ENCODE measurements around the gene CEP57L1.
"Not testable (repeated sequence)": the region's sequence is repeated elsewhere in the genome, so short reads cannot be mapped to it uniquely, and the experiment has no call there.

The CEP57L1 gene

DNA sequence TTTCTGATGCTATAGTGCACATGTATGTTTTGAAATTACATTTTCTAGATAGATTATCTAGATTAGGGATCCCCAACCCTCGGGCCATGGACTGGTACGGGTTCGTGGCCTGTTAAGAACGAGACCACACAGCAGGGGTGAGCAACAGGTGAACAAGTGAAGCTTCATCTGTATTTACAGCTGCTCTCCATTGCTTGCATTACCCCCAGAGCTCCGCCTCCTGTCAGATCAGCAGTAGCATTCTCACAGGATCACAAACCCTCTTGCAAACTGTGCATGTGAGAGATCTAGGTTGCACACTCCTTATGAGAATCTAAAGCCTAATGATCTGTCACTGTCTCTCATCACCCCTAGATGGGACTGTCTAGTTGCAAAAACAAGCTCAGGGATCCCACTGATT is 10.4 kb downstream of the CEP57L1 start:
- DNase-seq (ENCODE audit: low spot score): no peak

DNA sequence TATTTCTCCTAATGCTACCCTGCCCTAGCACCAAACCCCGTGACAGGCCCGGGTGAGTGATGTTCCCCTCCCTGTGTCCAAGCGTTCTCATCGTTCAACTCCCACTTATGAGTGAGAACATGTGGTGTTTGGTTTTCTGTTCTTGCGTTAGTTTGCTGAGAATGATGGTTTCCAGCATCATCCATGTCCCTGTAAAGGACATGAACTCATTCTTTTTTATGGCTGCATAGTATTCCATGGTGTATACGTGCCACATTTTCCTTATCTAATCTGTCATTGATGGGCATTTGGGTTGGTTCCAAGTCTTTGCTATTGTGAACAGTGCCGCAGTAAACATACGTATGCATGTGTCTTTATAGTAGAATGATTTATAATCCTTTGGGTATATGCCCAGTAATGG is 14.4 kb downstream of the CEP57L1 start:
- DNase-seq (ENCODE audit: low spot score): not testable (repeated sequence)

DNA sequence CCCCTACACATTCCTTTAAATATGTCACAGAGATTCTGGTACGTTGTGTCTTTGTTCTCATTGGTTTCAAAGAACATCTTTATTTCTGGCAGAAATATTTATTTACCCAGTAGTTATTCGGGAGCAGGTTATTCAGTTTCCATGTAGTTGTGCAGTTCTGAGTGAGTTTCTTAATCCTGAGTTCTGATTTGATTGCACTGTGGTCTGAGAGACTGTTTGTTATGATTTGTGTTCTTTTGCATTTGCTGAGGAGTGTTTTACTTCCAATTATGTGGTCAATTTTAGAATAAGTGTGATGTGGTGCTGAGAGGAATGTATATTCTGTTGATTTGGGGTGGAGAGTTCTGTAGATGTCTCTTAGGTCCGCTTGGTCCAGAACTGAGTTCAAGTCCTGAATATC is 17.4 kb downstream of the CEP57L1 start:
- DNase-seq (ENCODE audit: low spot score): not testable (repeated sequence)

DNA sequence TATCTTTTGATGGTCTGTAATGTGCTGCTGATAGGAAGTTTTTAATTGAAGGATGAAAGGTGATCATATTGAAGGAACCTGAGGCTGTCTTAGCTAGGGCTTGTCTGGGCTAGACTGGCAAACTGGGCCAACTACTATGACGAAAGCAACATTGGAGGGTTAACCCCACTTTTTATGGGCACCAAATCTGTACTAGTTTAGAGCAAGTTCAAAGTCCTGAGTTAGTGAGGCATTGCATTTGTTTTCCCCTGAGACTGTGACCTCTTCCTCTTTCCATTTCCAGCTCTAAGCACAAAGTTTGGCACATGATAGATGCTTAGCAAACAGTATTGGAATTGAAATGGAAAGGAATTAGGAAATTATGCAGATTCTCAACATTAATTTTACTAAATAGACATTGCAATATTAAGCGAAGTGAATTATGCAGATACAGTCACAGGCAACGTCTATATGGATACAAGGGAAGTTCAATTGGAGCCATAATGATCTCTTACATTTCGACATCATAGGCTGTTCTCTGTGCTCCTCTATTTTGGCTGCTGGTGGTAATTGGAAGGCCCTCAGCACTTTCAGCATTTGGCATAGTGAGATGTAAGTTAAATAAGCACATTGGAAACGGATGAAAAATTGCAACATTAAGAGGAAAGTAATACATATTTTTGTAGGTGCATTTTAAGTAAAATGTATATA is 22.2 kb downstream of the CEP57L1 start:
- DNase-seq (ENCODE audit: low spot score): no peak

DNA sequence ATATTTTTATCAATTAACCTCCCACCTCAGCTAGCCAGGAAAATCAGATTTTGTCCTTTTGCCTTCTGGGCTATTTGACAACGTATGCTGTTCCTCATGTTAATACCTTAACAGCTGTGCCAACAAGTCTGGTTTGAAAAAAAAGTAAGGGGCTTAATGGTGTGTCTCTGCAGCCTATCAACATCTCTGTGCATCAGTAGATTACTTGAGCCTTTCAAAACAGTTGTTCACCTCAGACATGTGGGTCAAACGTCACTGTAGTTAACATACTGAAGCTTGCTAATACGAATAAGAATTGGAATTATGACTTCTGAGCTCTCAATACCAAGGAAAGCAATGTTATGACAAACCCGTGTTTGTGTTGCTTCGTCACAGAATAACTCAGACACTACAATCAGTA is 23.0 kb downstream of the CEP57L1 start:
- no peak for DNase-seq (ENCODE audit: low spot score)

DNA sequence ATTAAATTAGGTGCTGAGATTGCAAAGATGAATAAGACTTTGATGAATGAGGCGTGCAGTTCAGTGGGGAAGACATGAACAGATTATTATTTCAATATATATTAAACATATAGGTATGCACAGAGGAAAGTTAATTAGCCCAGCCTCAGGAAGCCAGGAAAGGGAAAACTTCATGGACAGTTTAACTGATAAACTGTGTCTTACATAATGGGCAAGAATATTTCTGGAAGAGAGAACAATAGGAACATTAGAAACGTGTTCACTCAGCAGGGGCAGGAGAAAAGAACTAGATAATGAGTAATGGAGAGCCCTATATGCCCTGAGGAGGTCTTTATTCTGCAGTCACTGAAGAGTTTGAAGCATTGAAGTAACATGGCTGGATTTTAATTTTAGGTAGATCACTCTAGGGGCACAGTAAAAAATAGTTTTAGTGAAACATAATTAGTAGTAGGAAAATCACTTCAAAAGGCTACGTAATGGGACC is 23.6 kb downstream of the CEP57L1 start:
- no peak for DNase-seq (ENCODE audit: low spot score)

DNA sequence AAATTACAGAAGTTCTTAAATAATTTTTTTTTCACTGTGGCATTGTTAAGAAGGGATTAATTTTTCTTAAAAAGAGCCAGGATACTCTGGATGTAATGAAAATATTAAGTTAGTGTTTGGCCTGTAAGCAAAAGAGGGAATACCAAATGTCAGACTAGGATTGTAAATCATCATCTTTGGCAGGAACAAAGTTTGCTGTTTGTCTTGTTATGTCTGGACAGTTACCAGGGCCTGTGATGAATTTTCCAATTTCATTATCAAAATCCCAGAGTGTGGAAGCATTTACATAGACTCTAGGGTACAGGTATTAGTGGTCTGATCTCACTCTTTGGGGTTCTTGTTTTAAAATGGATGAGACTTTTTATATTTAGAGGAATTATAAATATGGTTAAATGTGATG is 26.1 kb downstream of the CEP57L1 start:
- no peak for DNase-seq (ENCODE audit: low spot score)

DNA sequence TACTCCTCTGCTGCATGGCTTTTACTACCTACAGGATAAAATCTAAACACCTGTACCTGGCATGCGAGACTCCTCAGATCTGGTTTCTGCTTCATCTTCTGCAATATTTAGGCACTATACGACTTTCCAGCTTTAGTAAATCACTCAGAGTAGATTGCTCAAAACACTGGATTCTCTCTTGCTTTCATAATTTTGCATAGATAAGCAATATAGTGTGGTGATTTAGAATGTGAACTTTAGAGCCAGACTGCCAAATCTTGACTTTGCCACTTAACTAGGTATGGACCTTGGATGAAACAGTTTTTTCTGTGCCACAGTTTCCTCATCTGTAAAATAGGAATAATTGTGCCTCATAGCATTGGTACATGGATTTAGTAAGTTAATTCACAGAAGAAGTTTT is 28.9 kb downstream of the CEP57L1 start:
- no peak for DNase-seq (ENCODE audit: low spot score)

DNA sequence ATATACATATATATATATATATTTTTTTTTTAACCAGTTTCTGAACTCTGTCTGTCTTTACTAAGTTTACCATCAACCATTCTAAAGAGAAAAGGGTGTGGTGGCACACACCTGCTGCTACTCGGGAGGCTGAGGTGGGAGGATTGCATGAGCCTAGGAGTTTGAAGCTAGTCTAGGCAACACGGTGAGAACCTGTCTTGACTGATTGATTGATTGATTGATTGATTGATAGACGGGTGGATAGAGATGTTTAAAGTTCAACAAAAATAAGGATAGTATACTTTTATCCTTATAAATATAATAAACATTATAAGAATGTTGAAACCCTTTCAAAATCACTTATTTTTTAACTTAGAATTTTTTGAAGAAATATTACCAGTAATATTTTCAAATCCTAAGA is 30.2 kb downstream of the CEP57L1 start:
- DNase-seq (ENCODE audit: low spot score): no peak

DNA sequence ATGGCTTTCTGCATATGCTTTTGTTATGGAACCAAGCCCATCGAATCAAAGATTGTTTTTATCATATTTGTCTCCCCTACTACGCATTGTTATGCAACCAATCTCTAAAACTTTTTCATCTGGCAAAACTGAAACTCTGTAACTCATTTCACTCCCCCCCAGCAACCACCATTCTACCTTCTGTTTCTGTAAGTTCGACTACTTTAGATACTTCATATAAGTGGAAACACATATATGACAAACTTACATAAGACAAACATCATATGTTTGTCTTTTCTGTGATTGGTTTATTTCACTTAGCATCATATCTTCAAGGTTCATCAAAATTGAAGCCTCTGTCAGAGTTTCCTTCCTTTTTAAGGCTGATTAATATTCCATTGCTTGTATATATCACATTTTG is 34.8 kb downstream of the CEP57L1 start:
- DNase-seq (ENCODE audit: low spot score): no peak

DNA sequence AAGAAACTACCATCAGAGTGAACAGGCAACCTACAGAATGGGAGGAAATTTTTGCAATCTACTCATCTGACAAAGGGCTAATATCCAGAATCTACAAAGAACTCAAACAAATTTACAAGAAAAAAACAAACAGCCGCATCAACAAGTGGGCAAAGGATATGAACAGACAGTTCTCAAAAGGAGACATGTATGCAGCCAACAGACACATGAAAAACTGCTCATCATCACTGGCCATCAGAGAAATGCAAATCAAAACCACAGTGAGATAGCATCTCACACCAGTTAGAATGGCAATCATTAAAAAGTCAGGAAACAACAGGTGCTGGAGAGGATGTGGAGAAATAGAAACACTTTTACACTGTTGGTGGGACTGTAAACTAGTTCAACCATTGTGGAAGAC is 40.3 kb downstream of the CEP57L1 start:
- DNase-seq (ENCODE audit: low spot score): not testable (repeated sequence)

DNA sequence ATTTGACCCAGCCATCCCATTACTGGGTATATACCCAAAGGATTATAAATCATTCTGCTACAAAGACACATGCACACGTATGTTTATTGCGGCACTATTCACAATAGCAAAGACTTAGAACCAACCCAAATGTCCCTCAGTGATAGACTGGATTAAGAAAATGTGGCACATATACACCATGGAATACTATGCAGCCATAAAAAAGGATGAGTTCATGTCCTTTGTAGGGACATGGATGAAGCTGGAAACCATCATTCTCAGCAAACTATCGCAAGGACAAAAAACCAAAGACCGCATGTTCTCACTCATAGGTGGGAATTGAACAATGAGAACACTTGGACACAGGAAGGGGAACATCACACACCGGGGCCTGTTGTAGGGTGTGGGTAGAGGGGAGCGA is 40.7 kb downstream of the CEP57L1 start:
- not testable (repeated sequence) for DNase-seq (ENCODE audit: low spot score)

DNA sequence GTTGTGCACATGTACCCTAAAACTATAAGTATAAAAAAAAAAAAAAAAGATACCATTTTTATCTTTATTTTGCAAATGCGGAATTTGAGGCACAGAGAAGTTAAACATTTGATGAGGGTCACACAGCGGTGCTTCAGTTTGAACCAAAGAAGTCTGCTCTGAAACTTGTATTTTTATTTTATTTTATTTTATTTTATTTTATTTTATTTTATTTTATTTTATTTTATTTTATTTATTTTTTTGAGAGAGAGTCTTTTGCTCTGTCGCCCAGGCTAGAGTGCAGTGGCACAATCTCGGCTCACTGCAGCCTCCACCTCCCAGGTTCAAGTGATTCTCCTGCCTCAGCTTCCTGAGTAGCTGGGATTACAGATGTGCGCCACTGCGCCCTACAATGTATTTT is 41.2 kb downstream of the CEP57L1 start:
- not testable (repeated sequence) for DNase-seq (ENCODE audit: low spot score)

DNA sequence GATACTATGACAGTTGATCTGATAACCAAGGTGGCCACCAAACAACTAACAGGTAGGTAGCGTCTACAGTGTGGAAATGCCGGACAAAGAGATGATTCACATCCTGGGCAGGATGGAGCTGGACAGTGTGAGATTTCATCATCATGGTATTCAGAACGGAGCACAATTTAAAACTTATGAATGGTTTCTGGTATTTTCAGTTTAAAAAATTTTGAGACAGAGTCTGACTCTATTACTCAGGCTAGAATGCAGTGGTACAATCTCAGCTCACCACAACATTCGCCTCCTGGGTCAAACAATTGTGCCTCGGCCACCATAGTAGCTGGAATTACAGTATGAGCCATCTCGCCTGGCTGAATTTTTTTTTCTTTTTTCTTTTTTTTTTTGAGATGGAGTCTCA is 43.8 kb downstream of the CEP57L1 start:
- DNase-seq (ENCODE audit: low spot score): no peak

DNA sequence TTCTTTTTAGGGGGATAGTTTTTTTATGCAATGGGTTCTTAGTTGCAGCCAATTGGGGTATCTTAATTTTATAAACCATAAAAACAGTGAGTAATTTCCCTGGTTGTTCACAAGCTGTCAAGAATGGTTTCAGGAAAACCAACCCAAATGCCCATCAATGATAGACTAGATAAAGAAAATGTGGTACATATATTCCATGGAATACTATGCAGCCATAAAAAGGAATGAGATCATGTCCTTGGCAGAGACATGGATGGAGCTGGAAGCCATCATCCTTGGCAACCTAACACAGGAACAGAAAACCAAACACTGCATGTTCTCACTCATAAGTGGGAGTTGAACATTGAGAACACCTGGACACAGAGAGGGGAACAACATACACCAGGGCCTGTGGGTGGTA is 46.8 kb downstream of the CEP57L1 start:
- not testable (repeated sequence) for DNase-seq (ENCODE audit: low spot score)

DNA sequence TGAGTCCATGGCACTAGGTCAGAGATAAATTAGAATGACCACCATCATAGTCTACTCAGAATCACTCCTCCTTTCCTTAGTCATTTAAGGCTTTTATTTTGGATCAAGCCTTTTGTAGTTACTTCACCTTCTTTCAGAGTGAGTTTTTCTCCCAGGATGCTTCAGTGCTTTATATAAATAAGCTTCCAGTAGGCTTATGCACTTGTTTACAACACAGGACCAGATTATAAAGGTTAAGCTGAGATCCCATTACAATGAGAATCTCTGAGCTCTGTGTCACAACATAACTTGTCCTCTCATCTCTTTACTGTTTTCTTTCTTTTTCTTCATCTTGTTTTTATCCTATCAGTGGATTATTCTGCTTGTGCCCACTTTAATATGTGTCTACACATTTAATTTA is 47.9 kb downstream of the CEP57L1 start:
- no peak for DNase-seq (ENCODE audit: low spot score)

DNA sequence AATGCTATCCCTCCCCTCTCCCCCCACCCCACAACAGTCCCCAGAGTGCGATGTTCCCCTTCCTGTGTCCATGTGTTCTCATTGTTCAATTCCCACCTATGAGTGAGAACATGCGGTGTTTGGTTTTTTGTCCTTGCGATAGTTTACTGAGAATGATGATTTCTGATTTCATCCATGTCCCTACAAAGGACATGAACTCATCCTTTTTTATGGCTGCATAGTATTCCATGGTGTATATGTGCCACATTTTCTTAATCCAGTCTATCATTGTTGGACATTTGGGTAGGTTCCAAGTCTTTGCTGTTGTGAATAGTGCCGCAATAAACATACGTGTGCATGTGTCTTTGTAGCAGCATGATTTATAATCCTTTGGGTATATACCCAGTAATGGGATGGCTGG is 52.9 kb downstream of the CEP57L1 start:
- not testable (repeated sequence) for DNase-seq (ENCODE audit: low spot score)

DNA sequence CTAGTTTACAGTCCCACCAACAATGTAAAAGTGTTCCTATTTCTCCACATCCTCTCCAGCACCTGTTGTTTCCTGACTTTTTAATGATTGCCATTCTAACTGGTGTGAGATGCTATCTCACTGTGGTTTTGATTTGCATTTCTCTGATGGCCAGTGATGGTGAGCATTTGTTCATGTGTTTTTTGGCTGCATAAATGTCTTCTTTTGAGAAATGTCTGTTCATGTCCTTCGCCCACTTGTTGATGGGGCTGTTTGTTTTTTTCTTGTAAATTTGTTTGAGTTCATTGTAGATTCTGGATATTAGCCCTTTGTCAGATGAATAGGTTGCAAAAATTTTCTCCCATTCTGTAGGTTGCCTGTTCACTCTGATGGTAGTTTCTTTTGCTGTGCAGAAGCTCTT is 53.4 kb downstream of the CEP57L1 start:
- DNase-seq (ENCODE audit: low spot score): not testable (repeated sequence)

DNA sequence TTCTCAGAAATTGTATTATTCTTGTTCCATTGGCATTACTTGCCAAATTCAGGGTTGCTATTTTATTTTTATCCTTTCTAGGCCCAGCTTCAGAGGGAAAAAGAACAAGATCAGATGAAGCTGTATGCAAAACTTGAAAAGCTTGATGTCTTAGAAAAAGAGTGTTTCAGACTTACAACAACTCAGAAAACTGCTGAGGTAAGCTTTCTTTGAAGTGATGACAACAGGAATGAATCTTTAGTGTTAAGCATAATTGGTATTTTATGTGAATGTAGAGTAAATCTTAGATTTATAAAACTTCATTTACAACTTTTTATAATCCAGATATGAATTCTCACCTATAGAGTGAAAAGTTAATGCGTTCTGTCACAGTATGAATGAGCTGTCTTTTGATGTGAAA is 58.4 kb downstream of the CEP57L1 start:
- no peak for DNase-seq (ENCODE audit: low spot score)

DNA sequence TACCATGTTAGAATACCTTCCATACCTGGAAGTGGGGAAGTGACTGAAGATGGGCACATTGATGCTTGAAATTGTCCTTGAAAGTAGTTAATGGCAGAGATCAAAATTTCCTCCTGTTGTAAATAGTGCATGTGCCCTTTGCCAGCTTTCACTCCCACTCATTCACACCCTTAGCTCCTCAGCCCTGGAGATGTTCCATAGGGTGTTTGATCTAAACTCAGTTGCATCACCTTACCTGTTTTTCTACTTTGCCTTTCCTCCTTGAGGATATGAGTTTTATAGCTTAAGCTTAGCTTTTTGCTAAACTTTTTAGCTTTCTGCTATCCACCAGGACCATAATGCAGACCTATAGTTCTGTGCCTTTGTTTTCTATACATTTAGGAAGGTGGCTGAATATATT is 69.0 kb downstream of the CEP57L1 start:
- no peak for DNase-seq (ENCODE audit: low spot score)

DNA sequence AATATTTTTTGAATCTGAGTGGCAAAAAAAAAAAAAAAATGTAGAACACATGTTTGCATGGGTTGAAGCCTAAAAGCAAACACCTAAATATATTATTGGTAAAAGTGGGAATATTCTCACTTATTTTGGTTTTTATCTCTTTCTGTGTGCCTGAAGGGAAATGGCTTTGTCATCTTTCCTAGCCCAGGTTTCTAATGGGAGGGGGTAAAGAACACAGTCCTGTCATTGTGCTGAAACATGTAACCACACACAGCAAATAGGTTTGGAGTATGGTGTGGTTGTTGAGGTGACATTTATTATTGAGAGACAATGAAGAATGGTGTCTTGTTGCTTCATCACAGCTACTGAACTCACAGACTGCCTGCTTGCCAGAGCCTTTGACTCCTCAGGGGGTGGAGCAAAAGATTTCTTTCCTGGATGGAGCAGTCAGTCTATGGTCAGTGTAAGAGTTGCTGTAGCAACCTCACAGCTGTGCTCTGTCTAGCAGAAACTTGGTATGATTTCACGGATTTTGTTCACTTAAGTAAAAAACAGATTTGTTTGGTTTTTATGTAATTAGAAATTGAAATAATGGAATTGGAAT is 70.2 kb downstream of the CEP57L1 start:
- DNase-seq (ENCODE audit: low spot score): peak; percentile 38

DNA sequence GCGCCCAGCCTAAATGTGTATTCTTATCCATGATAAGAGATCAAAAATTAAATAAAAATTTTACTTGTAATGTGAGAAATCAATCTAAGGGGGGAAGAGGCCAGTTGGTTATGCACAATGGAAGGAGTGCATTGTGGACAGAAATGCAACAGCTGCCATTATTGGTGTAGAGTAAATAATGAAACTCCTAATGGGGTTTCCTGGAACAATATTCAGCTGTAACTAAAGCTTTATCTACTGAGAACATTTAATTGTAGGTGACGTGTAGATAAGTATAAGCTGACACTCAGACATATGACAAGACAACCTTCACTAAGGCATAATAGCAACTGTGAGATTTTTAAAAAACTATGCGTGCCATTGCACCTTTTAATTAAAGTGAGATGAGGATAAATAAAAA is 71.4 kb downstream of the CEP57L1 start:
- no peak for DNase-seq (ENCODE audit: low spot score)

DNA sequence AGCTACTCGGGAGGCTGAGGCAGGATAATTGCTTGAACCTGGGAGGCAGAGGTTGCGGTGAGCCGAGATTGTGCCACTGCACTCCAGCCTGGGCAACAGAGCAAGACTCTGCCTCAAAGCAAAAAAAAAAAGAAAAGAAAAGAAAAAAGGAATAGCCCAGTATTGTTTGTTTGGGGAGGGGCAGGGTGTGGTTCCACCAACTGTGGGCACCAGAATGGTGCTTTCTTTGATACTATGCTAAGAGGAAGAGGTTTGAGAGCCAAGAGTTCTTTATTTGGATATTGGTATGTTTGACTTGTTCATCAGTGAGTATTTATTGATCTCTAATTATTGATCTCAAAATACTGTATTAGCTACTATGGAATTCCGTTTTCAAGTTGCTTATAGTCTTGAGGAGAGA is 72.3 kb downstream of the CEP57L1 start:
- no peak for DNase-seq (ENCODE audit: low spot score)

DNA sequence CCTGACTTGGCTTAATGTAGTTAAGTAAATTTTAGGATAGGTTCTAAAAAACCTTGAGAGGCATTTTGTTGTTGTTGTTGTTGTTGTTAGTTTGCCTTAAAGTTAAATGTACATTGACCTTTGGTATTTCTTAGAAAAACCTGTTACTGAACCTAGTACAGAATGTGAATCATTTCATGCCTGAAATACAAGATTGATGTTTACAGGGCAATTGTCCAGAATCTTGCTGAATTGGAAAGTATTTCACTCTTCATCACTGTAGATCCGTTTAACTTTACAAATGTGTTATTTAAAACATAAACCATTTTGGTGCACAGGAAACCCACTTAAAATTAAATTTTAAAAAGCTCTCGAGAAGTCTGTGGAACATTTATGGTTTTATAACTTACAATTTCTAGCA is 75.0 kb downstream of the CEP57L1 start:
- no peak for DNase-seq (ENCODE audit: low spot score)

Measured in HuH-7 (cell line).